Measurements from ENCODE around the gene ARSI.

ARSI gene

DNA sequence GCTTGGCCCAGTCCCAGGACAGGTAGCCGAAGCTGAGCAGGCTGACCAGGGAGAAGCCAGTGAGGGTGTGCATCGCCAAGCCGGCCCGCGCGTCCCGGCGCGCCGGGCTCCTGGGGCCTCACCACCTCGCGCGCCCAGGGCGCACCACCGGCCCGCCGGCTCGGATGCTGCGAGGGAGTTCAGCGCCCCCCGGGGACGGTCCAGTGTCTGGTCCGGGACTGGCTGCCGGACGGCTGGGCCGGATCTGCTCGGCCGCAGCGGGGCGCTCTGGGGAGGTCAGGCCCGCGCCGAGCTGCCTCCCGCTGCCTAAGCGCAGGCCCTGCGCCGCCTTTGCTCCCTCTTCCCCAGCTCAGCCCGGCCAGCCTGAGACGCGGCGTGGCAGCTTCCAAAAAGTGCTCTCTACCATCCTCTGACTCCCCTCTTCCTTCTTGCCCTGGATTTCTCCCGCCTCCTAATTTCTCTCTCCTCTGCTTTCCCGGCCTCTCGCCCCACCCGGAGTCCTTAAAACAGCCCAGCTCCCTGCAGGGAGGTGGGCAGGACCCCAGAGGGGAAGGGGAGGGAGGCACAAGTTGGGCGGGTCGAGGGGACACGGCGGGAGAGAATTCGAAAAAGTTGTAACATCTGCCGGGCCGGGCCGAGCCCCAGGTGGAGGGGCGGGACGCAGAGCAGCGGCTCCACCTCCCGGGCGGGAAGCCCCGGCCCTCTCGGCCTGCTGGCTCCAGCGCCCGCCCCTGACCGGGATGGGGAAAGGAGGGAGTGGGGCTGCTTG lies at the start of gene ARSI:
TSS of gene ARSI (minus strand) at position 605 of the 769 bp plus-strand sequence. CDS start at position 73, 532 bp downstream.
- no peak for DNase-seq

DNA sequence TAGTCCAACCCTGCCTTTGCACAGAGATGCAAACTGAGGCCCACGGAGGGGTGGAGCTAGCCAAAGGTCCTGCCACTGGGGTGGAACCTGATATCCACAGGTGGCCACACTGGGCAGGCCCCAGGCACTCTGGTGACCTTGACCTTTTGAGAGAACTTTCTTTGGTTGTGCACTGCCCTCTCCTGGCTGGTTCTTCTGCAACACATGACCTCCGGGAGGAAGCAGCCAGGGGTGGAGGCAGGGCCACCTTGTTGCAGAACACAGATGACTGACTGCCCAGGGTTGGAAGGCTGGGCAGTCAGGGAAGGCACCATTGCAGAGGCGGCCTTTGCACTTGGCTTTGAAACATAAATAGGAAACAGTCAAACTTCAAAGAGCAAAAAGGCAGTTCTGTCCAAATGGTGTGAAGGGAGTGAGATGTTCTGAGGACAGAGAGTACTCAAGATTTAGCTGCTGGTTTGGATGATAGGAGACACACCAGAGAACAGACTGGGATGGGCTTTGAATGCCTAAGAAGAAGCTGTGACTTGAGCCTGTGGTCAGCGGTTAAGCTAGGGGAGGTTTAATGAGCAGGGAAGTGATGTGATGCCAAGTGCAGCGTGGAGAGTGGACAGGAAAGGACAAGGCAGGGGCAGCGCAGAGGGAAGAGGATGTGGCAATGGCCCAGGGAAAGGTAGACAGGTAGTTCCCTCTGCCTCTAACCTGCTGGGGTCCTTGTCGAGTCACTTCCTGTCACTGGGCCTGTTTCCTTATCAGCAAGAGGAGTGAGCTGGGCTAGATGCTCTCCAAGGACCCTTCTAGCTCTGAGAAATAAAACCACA lies 48.0 kb upstream of the ARSI start:
- peak; percentile 76 to 80 for DNase-seq

DNA sequence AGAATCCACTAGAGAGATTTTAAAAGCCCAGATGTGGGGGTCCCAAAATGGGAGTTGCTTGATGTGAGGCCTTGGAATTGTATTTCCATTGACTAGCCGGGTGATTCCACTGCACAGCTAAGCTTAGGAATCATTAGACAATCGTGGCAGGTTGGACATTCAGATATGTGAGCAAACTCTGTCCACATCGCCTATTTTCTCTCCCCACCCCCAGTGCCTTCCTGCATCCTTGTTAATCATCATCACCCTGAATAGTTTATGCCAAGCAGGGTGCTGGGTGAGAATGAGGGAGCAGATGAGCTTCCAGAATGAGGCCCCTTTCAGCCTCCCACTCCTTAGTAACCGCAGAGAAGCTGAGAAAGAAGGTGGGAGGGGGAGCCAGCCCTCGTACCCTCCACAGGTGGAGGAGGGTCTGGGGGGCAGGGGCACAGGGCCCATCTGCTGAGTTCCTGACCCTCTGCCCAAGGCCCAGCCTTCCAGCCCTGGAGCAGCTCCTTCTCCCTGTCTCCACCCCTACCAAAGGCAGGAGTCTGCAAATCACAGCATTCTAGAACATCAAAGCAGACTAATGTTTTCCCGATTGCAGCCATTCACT lies 47.1 kb upstream of the ARSI start:
- no peak for DNase-seq

DNA sequence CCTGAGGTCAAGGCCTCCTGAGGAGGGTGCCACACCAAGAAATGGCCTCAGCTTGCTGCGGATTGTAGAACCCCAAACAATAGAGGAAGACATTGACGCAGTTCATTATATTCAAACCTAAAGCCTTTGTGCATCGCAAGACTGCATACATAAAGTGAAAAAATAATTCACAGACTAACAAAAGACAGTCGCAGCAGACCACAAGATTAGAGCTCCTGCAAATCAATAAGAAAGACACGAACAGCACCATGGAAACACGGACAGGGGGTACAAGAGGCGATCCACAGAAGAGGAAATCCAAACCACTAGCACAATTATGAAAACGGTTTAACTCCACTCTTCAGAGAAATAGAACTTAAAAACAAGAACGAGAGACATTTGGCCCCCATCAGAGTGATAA lies 44.7 kb upstream of the ARSI start:
- DNase-seq: no peak

DNA sequence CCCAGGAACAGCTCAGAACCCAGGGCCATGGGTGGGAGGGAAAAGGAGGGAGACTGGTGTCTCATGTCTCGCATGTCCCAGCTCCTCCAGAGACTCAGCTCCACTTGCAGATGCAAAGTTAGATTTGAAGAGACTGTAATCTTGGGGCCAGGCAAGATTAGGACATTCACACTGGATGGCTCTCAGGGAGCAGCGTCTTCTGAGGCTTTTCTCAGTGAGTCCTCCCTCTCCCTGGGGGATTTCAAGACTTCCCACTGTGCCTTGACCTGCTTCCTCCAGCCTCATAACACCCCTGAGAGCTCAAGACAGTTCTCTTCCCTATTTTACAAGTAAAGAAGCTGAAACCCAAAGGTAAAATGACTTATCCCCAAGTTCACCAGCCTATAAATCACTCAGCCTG lies 44.3 kb upstream of the ARSI start:
- DNase-seq: no peak

DNA sequence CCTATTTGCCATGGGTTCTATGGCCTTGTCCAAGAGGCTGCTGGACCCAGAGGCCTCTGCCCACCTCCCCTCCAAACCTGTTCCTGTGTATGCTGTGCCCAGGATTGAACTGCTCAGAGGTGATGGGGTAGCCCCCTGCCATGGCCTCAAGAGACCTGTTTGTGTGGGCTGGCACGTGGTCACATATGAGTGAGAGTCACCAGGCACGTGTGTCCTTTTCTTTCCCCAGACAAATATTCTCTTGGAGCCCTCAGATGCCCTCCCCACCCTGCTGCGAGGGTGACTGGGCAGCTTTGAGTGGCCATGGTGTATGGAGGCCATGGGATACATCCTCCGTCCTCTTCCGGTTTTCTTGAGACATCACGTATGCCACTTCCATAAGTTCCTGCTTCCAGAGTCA lies 43.9 kb upstream of the ARSI start:
- DNase-seq: no peak

DNA sequence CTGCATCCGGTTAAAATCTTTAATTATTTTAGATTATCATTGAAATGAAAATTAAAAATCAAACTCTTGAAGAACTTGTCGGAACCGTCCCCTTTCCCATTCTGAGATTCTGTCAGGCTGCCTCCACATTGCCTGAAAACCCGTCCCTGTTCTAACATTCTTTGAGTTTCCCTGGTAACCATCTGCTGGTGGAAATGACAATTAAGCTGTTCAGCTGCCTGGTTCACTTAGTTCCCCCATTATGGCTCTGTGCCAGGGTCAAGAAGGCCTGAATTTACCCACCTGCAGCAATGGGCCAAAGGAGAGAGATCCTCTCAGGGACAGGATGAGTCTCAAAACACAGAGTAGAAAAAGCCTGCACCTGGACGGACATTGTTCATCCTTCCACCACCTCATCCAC lies 43.0 kb upstream of the ARSI start:
- DNase-seq: no peak

DNA sequence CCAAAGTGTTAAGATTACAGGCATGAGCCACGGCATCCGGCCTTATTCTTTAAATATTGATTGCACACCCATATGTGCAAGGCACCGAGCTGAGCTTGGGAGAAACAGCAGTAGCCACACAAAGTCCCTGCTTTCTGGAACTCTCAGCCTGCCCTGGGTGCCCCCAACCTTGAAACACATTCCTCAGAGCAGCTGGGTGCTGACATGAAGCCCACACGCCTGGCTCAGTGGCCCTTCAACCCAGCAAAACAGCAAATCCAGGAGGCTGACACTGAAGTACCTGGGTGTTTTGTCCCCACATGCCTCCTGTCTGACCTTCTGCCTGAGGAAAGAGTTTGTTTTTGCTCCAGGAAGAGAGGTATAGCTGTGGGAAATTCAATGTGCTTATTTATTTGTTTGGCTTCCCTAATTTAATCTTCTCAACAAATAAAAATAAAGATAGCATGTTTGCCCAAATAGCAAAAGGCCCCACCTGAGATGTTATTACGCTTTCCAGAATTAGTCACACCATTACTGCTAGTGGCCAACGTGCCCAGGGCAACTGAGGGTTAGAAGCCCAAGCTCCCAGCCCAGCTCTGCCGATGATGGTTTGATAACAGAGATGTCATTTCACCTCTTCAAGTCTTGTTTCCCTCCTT lies 41.4 kb upstream of the ARSI start:
- no peak for DNase-seq

DNA sequence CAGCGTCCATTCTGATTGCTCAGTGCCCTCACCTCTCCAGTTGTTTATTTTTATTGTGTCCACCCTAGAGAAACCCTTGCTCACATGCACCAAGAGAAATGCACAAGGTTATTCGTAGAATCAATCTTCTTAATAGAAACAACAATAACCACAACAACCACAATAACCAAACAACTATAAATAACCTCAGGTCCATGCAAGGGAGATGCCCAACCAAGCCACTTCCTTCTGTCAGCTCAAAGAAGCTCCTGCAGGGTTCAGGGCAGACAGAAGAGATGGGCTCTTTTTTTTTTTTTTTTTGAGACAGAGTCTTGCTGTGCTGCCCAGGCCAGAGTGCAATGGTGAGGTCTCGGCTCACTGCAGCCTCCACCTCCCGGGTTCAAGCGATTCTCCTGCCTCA lies 39.9 kb upstream of the ARSI start:
- DNase-seq: no peak

DNA sequence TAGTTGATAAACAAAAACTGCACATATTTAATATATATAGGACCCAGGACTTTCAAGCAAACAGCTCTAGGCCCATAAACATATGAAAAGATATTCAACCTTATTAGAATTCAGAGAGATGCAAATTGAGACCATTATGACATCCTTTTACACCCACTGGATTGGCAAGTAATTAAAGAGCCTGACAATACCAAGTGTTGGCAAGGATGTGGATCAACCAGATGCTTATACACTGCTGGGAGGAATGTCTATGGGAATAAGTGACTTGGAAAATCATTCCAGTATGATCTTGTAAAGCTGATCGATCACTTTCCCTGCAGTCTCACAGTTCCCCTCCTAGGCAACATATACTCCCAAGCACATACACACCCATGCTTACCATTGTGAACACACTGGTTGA lies 39.3 kb upstream of the ARSI start:
- no peak for DNase-seq

DNA sequence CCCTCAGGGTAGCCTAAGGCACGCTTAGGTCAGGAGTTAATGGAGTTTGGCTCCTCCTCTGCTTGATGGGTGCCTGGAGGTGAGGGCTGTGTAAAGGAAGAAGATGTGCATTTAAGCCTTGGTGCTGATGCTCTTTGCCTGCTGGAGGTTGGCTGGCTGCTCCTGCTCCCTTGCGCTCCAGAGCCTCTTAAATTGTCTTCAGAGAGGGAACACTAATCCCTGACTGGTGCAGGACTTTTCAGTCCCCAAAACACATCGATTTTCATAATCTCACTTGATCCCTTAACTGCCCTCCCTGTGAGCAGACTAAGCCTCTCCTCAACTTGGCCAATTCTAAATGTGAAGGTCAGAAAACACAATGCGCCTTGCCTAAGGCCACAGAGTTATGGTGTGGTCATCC lies 38.6 kb upstream of the ARSI start:
- no peak for DNase-seq

DNA sequence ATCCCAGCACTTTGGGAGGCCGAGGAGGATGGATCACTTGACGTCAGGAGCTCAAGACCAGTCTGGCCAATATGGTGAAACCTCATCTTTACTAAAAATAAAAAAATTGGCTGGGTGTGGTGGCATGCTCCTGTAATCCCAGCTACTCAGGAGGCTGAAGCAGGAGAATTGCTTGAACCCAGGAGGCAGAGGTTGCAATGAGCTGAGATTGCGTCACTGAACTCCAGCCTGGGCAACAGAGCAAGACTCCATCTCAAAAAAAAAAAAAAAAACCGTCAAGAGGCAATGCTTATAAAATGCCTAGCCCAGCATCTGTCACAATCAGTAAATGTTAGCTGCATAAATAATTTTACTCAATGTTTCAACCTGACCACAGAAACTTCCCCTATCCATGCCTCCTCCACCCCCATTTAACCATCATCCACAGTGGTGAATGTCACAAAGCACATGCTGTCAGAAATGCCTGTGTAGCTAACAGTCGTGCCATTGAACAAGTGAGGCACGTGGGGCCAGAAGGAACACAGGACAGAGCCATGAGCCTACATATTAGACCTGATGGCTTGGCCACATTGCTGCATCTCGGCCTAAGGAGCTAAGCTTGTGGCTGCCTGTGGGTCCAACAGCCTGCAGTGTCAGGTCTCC lies 38.0 kb upstream of the ARSI start:
- no peak for DNase-seq

DNA sequence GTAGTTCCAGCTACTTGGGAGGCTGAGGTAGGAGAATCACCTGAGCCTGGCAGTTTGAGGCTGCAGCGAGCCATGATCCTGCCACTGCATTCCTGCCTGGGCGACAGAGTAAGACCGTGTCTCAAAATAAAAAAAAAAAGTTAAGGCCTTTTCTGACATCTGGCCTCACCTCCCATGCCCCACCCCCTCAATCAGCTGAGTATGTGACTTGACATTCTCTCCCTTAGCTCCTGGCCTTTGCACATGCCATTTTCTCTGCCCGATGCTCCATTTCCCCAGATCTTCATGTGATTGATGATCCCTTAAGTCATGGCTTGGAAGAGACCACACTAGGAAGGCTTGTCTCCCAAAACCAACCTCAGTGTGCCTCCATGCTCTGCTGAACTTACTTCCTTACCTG lies 37.1 kb upstream of the ARSI start:
- DNase-seq: no peak

DNA sequence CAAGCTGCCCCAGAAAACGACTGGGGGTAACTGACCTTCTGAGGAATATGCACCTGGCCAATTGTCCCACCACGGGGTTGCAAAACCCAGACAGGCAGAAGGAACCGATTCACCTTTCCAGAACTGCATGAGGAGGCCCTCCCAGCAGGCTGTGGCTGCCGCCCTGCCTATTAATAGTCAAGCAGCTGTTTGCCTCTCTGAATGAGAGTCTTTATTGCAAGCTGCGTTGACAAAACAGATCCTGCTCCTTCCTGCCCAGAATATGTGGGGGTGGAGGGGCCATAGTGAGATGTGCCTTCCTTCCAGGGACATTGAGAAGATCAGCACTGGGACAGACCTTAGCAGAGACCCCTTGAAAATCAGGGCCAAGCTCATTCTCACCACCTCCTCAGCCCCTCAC lies 36.5 kb upstream of the ARSI start:
- no peak for DNase-seq

DNA sequence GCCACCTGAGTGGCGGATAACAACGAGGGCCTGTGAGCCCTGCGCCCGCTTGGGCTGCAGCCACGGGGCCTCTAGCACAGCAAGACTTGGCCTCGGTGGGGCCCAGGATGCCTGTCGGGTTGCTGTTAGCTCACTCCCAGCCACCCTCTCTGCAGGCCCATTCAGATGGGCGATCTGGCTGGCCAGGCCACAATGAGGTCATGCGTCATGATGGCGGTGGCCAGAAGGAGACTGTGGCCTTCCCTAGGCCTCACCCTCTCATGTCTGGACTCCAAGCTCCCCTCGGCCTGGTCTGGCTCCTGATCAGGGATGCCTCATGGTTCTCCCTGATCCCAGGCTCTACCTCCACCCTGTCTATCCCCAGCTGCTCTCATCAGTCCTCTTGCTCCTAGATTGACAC lies 35.8 kb upstream of the ARSI start:
- DNase-seq: no peak

DNA sequence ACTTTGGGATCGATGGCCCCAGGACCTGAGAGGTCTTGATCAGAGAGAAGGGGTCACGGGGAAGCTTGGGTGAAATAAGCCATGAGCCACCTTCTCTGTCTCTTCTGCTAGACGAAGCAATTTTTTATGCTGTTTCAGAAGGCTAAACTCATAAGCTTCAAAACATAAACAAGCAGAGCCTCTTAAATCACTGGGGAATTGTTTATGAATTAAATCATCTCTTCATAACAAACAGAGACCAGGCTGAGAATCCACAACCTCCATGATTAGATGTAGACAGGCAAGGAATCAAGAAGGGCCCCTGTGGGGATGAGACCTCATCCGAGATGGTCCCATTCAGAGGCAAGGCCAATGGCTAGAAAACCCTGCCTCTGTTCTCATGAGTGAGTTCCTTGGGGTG lies 33.1 kb upstream of the ARSI start:
- DNase-seq: no peak

DNA sequence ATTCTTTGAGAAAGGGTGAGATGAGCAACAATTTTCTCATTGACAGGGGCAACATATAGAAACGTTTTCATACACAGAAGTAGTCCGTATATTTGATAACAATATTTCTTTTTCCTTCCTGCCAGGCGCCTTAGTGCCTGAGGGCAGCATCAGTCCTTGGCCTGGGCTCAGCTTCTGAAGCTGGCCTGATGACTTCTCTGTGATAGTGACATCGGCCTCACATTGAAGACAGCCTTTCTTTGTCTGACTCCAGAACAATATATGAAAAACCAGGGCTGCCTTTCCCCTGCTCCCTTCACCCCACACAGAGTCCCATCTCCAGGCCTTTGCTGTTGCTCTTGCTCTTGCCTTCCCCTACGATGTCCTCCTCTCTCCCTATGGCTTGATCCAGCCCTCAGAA lies 30.7 kb upstream of the ARSI start:
- no peak for DNase-seq

DNA sequence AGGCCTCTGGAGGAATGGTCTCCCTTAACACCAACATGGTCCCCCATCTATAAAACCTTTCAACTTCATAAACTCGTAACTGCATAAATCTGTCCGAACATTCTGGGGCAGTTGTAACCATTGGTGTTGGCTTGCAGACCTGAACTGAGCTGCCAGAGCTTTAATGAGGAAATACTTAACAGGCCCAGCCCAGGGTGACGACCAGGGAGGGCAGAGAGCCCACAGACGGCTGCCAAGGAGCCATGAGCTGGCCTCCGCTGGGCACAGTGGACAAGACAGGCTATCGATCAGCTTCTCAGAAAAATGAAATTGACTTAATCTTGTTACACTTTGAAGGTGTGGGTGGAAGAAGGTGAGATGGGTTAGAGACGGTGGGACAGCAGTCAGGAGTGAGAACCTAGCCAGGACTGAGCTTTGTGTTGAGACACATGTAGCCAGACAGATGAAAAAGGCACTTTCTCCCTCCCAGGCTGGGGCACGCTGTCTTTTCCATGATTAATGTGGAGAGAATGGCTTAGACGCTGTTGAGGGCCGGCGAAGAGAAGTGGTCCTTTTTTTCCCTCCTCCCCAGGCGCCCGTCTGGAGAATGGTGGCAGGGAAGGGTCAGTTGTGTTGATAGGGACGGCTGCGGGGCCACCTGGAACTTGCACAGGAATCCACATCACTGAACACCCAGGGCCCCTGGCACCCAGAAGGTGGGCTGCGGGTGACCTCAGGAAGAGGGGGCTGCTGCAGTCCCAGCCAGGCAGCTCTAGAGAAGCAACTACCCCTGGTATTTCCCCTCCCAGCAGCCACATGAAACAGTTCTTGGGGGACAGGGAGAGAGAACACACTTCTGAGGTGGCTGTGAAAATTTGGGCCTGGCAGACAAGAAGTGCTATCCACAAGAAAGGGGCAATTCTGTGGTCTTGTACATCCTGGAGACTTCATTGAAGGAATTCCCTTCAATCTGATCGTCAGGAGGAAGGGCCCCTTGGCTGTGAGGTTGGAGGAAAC lies 27.5 kb upstream of the ARSI start:
- no peak for DNase-seq

DNA sequence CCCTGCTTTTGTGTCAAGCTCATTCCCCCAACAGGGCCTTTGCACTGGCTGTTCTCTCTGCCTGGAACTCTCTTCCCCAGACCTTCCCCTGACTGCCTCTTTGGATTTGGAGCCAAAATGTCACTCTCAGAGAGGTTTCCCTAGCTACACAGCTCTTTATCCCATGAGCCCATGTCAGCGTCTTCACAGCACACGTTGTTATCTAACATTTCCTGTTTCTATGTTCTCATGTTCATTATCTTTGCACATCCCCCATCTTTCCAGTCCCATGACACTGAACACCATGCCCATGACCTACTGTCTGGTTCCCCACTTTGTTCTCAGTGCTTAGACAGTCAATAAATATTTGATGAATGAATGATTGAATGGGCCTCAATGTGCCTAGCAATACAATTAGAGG lies 26.3 kb upstream of the ARSI start:
- no peak for DNase-seq

DNA sequence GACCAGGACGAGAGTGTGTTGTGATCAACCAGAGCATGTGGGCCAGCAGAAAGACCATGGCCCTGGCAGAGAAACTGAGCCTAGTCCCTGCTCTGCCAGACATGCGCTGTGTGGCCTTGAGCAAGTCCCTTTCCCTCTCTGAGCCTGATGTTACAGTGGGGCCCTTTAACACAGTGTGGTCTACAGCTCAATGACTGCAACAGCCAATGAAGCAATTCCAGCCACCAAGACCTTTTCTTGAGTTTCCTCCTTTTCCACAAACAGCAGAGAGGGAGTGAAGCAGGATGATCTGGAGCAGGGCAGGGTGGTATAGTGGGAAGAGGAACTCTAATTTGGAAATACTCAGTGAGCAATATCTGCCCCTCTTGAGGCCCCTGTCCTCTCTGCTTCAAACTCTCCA lies 25.8 kb upstream of the ARSI start:
- DNase-seq: no peak

DNA sequence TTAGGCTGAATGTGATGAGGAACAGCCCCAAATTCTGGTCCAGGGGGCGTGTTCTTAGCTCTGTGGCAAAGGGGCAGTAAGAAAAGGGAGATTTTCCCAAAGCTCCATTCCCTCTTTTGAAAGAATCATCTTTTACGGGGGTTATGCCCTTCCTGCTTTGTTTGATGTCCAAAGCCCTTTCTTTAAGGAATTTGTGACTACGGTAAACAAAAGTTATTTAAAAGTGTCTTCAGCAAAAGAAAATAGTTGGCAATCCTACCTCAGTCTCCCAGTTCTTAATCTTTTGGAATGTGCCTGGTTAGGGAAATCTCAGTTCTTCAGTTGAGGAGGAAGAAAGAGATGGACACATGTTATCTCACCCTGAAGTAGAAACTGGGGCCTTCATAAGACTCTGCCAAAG lies 24.4 kb upstream of the ARSI start:
- no peak for DNase-seq

DNA sequence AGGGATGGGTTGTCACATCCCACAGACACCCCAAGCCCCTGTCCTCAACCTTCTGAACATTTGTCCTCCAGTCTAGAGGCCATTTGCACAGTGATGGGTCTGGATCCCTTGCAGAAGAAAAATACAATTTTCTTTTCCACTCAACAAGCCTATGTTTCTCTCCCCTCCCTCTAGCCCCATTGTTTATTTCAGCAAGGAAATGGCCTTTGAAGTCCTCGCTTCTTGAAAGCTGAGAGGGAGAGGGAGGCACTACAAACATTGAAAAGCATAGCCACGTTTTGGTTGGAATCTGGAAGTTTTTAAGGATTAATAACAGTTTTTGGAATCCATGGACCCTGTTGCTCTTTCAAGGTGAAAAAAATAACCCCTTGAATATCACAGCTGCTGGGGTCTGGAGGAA lies 24.0 kb upstream of the ARSI start:
- DNase-seq: no peak
